ENCODE data around the gene EXOSC1.
"Not testable (repeated sequence)": the region's sequence is repeated elsewhere in the genome, so short reads cannot be mapped to it uniquely, and the experiment has no call there.

Gene EXOSC1

GRCh38 chr10:97407211-97407951 lies 38.4 kb downstream of the EXOSC1 start:
- DNase-seq: peak; percentile 59

- not testable (repeated sequence) for DNase-seq
These were observed 39.3 kb downstream of the EXOSC1 start for GRCh38 chr10:97406483-97406882.

- DNase-seq: no peak
These were observed 39.7 kb downstream of the EXOSC1 start for GRCh38 chr10:97406064-97406463.

GRCh38 chr10:97404044-97404443 lies 41.8 kb downstream of the EXOSC1 start:
- no peak for DNase-seq

GRCh38 chr10:97401455-97401919 lies 44.3 kb downstream of the EXOSC1 start:
- no peak for DNase-seq

- peak; percentile 94 for DNase-seq
These were observed 44.9 kb downstream of the EXOSC1 start, which contains the start of gene RRP12 for GRCh38 chr10:97400665-97401454. Gene RRP12 (minus strand): TSS chr10:97401340. CDS start chr10:97401231, 109 bp downstream.

GRCh38 chr10:97399843-97400545 lies 45.8 kb downstream of the EXOSC1 start:
- DNase-seq: no peak

- no peak for DNase-seq
These were observed 49.8 kb downstream of the EXOSC1 start for GRCh38 chr10:97396056-97396455.

- DNase-seq: no peak
These were observed 52.7 kb downstream of the EXOSC1 start for GRCh38 chr10:97393034-97393573.

GRCh38 chr10:97390091-97390490 lies 55.7 kb downstream of the EXOSC1 start:
- no peak for DNase-seq

GRCh38 chr10:97388152-97388551 lies 57.7 kb downstream of the EXOSC1 start:
- DNase-seq: no peak

All from right hindlimb (tissue), 1 donor.